Activated CD4-positive, alpha-beta memory T cell treated with anti-CD3 and anti-CD28 coated beads, Interleukin-2, amount 10 ng/mL, durations not matched to agents 7 days and 5 days (primary cell): ENCODE results near the gene NUDT13. TPM values are rescaled to one million over a fixed set of nuclear protein-coding genes. Genes with fewer than 3 reads are reported as not detected.
"Not testable (repeated sequence)": the region's sequence is repeated elsewhere in the genome, so short reads cannot be mapped to it uniquely, and the experiment has no call there.

Experiments
- CTCF ChIA-PET: fragments of 350-600 bp; sonication (Branson Sonifier 250); formaldehyde crosslinking; loops from one replicate; lab custom pipeline; 2021; ENCODE audit warnings: antibody characterized with exemption, inconsistent platforms; lab: Charles Lee
- POLR2A ChIA-PET: fragments of 350-600 bp; sonication (Branson Sonifier 250); formaldehyde crosslinking; loops from one replicate; lab custom pipeline; 2021; ENCODE audit warnings: antibody characterized with exemption; lab: Charles Lee
- DNase-seq: peaks from one replicate; pipeline ENCODE4 v3.0.0-alpha.2; 2020
- H3K27ac Mint-ChIP-seq: one replicate; pipeline ENCODE4 v1.8.0; 2021; ENCODE audit warnings: mild to moderate bottlenecking, mixed read lengths
- H3K27me3 Mint-ChIP-seq: one replicate; pipeline ENCODE4 v1.8.0; 2021; ENCODE audit warnings: mixed read lengths
- H3K36me3 Mint-ChIP-seq: one replicate; pipeline ENCODE4 v1.8.0; 2021; ENCODE audit warnings: low read depth, mixed read lengths
- H3K4me1 Mint-ChIP-seq: one replicate; pipeline ENCODE4 v1.8.0; 2021; ENCODE audit warnings: mixed read lengths
- H3K4me3 Mint-ChIP-seq: one replicate; pipeline ENCODE4 v1.8.0; 2021; ENCODE audit warnings: mild to moderate bottlenecking, mixed read lengths
- H3K9me3 Mint-ChIP-seq: one replicate; pipeline ENCODE4 v1.8.0; 2021; ENCODE audit warnings: mixed read lengths
- total RNA-seq, 2 experiments: library from RNA; stranded (reverse); gene quantifications; one replicate each; pipeline ENCODE4 v1.2.3, GENCODE V29; 2021

NUDT13 gene
- total RNA-seq, 2 experiments from 2014 or later = 1.5 to 1.6 TPM

- ChIA-PET POLR2A (no interaction called here), CTCF (no interaction called here)
- Mint-ChIP-seq H3K4me1 (peaks cover 2% of the 10 kb centered on the region), H3K4me3 (no peak overlapping the region), H3K27ac (no peak overlapping the region), H3K36me3 (peaks cover 45% of the 10 kb centered on the region), H3K27me3 (no peaks in the 10 kb centered on the region), H3K9me3 (no peaks in the 10 kb centered on the region)
- no peak for DNase-seq
Observed at GRCh38 chr10:73141603-73142002, 31.3 kb downstream of the NUDT13 start.

GRCh38 chr10:73150633-73151413, 40.6 kb downstream of the NUDT13 start:
- DNase-seq, H3K4me3 Mint-ChIP-seq, H3K27me3 Mint-ChIP-seq, POLR2A ChIA-PET, H3K9me3 Mint-ChIP-seq, H3K4me1 Mint-ChIP-seq, H3K27ac Mint-ChIP-seq: not testable (repeated sequence)
- CTCF ChIA-PET = interaction anchor here (1.1 kb wide), 1 partner anchor 54 kb away, joined by 4 read pairs; no protein-coding TSS in a partner anchor
- H3K36me3 Mint-ChIP-seq = peaks cover 56% of the 10 kb centered on the region

- no peak for DNase-seq
- Mint-ChIP-seq H3K4me3 (no peak overlapping the region), H3K27me3 (no peaks in the 10 kb centered on the region), H3K27ac (no peak overlapping the region), H3K36me3 (peaks cover 61% of the 10 kb centered on the region), H3K4me1 (peaks cover 1% of the 10 kb centered on the region), H3K9me3 (peaks cover 2% of the 10 kb centered on the region)
- CTCF ChIA-PET = interaction anchor here (1.1 to 1.2 kb wide), 2 partner anchors 19 to 55 kb away, joined by 3 to 4 read pairs; no protein-coding TSS in a partner anchor
- POLR2A ChIA-PET = no interaction called here
Observed at GRCh38 chr10:73152009-73152408, 41.8 kb downstream of the NUDT13 start.

GRCh38 chr10:73156054-73156453, 45.8 kb downstream of the NUDT13 start:
- H3K9me3 Mint-ChIP-seq = peaks cover 2% of the 10 kb centered on the region
- ChIA-PET POLR2A (interaction anchor here (0.6 to 1.4 kb wide), 6 partner anchors 10 to 80 kb away, joined by 3 to 6 read pairs (median 3); partner anchors contain the start of genes ECD and FAM149B1), CTCF (interaction anchor here (3.3 kb wide), 1 partner anchor 60 kb away, joined by 19 read pairs; the partner anchor contains the start of gene P4HA1)
- H3K36me3 Mint-ChIP-seq = peaks cover 48% of the 10 kb centered on the region
- H3K27me3 Mint-ChIP-seq = no peaks in the 10 kb centered on the region
- no peak for DNase-seq
- no peak overlapping the region for H3K4me3 Mint-ChIP-seq
- peaks cover 11% of the 10 kb centered on the region for H3K4me1 Mint-ChIP-seq
- H3K27ac Mint-ChIP-seq = no peak overlapping the region

GRCh38 chr10:73159038-73159648, 48.9 kb downstream of the NUDT13 start:
- CTCF ChIA-PET = interaction anchor here (0.6 to 4.3 kb wide), 23 partner anchors 9 to 794 kb away, joined by 3 to 59 read pairs (median 3); partner anchors contain the start of genes ECD, FAM149B1, NUDT13 and P4HA1
- peaks cover 33% of the 10 kb centered on the region for H3K4me1 Mint-ChIP-seq
- no peaks in the 10 kb centered on the region for H3K27me3 Mint-ChIP-seq
- DNase-seq = peak; percentile 66
- no peak overlapping the region for H3K4me3 Mint-ChIP-seq
- H3K9me3 Mint-ChIP-seq = no peaks in the 10 kb centered on the region
- no peak overlapping the region for H3K27ac Mint-ChIP-seq
- POLR2A ChIA-PET = interaction anchor here (1.2 to 1.4 kb wide), 3 partner anchors 49 to 87 kb away, joined by 3 to 4 read pairs (median 3); partner anchors contain the start of genes DNAJC9 and NUDT13
- peaks cover 44% of the 10 kb centered on the region for H3K36me3 Mint-ChIP-seq

- ChIA-PET POLR2A (no interaction called here), CTCF (interaction anchor here (2.3 to 4.3 kb wide), 2 partner anchors 65 to 66 kb away, joined by 13 to 59 read pairs; partner anchors contain the start of gene P4HA1)
- Mint-ChIP-seq H3K9me3 (no peaks in the 10 kb centered on the region), H3K36me3 (peaks cover 44% of the 10 kb centered on the region), H3K4me1 (peaks cover 42% of the 10 kb centered on the region), H3K27ac (no peak overlapping the region), H3K4me3 (no peak overlapping the region), H3K27me3 (no peaks in the 10 kb centered on the region)
- no peak for DNase-seq
Observed at GRCh38 chr10:73161079-73161478, 50.8 kb downstream of the NUDT13 start.

- POLR2A ChIA-PET = no interaction called here
- Mint-ChIP-seq H3K4me3 (no peak overlapping the region), H3K36me3 (peaks cover 41% of the 10 kb centered on the region), H3K4me1 (peaks cover 48% of the 10 kb centered on the region), H3K27me3 (no peaks in the 10 kb centered on the region), H3K9me3 (no peaks in the 10 kb centered on the region), H3K27ac (no peak overlapping the region)
- DNase-seq = no peak
- CTCF ChIA-PET = interaction anchor here (1.6 to 2.3 kb wide), 2 partner anchors 65 to 67 kb away, joined by 8 to 13 read pairs; partner anchors contain the start of gene P4HA1
Observed at GRCh38 chr10:73161662-73162061, 51.4 kb downstream of the NUDT13 start.

- Mint-ChIP-seq H3K9me3 (no peaks in the 10 kb centered on the region), H3K27ac (no peak overlapping the region), H3K4me3 (no peak overlapping the region), H3K36me3 (peaks cover 48% of the 10 kb centered on the region), H3K4me1 (peaks cover 61% of the 10 kb centered on the region), H3K27me3 (no peaks in the 10 kb centered on the region)
- POLR2A ChIA-PET = no interaction called here
- no peak for DNase-seq
- CTCF ChIA-PET = interaction anchor here (1.6 to 2.3 kb wide), 2 partner anchors 67 to 68 kb away, joined by 8 to 13 read pairs; partner anchors contain the start of gene P4HA1
Observed at GRCh38 chr10:73163096-73163495, 52.8 kb downstream of the NUDT13 start.

GRCh38 chr10:73166972-73167371, 56.7 kb downstream of the NUDT13 start:
- POLR2A ChIA-PET = interaction anchor here (0.6 to 4.2 kb wide), 4 partner anchors 11 to 85 kb away, joined by 3 to 27 read pairs (median 4); partner anchors contain the start of genes MRPS16 and P4HA1
- Mint-ChIP-seq H3K36me3 (peaks cover 32% of the 10 kb centered on the region), H3K27me3 (no peaks in the 10 kb centered on the region), H3K27ac (peak overlapping the region; percentile 98), H3K4me1 (peaks cover 46% of the 10 kb centered on the region), H3K4me3 (peak overlapping the region; percentile 100), H3K9me3 (no peaks in the 10 kb centered on the region)
- DNase-seq = no peak
- CTCF ChIA-PET = interaction anchor here (2.2 to 3.2 kb wide), 2 partner anchors 8 to 71 kb away, joined by 18 to 19 read pairs; partner anchors contain the start of gene P4HA1

GRCh38 chr10:73167458-73167782, 57.2 kb downstream of the NUDT13 start:
- Mint-ChIP-seq H3K4me1 (peaks cover 43% of the 10 kb centered on the region), H3K27me3 (no peaks in the 10 kb centered on the region), H3K9me3 (no peaks in the 10 kb centered on the region), H3K27ac (peak overlapping the region; percentile 98), H3K36me3 (peaks cover 28% of the 10 kb centered on the region), H3K4me3 (peak overlapping the region; percentile 100)
- ChIA-PET POLR2A (interaction anchor here (0.6 to 4.2 kb wide), 7 partner anchors 11 to 85 kb away, joined by 3 to 35 read pairs (median 3); partner anchors contain the start of genes DNAJC9, MRPS16, NUDT13 and P4HA1), CTCF (interaction anchor here (2.2 to 3.2 kb wide), 2 partner anchors 9 to 72 kb away, joined by 18 to 19 read pairs; partner anchors contain the start of gene P4HA1)
- no peak for DNase-seq

- peak; percentile 94 for DNase-seq
- Mint-ChIP-seq H3K4me1 (peaks cover 40% of the 10 kb centered on the region), H3K9me3 (no peaks in the 10 kb centered on the region), H3K36me3 (peaks cover 23% of the 10 kb centered on the region), H3K27me3 (no peaks in the 10 kb centered on the region), H3K27ac (peak within 1 kb of the TSS; percentile 98), H3K4me3 (peak within 1 kb of the TSS; percentile 100)
- ChIA-PET POLR2A (interaction anchor here (0.7 to 4.2 kb wide), 15 partner anchors 10 to 458 kb away, joined by 3 to 35 read pairs (median 4); partner anchors contain the start of genes DNAJC9, MRPS16, NUDT13 and P4HA1), CTCF (interaction anchor here (0.6 to 3.2 kb wide), 5 partner anchors 9 to 253 kb away, joined by 3 to 19 read pairs (median 7); partner anchors contain the start of genes DNAJC9 and P4HA1)
Observed at GRCh38 chr10:73167783-73168464, 57.7 kb downstream of the NUDT13 start, which contains the start of the genes ECD and FAM149B1. ECD (minus strand) TSS chr10:73168008; CDS start chr10:73163937, 4,071 bp downstream. FAM149B1 (plus strand) TSS chr10:73168119; CDS start chr10:73168340, 221 bp downstream.
